HEK293 (cell line): ENCODE data around the gene OR52E6.

Experiments
- CTCF ChIA-PET: fragments of 350-600 bp; formaldehyde crosslinking; extraction: SDS; loops from one replicate; lab custom pipeline; 2021; ENCODE audit warnings: antibody characterized with exemption; lab: Yijun Ruan, JAX
- POLR2A ChIA-PET: fragments of 300-600 bp; formaldehyde crosslinking; extraction: SDS; loops from one replicate; lab custom pipeline; 2020; ENCODE audit warnings: antibody characterized with exemption, inconsistent platforms; lab: Yijun Ruan, JAX
- H3K27ac ChIP-seq: fragments of 200-500 bp; sonication (Bioruptor generic); 2 replicates; pipeline ENCODE4 v1.5.1; 2014; ENCODE audit warnings: low read depth, low read length, control low read depth, inconsistent platforms; ENCODE audit errors: extremely low read depth
- H3K36me3 ChIP-seq, 2 experiments: fragments of 200-500 bp in 1 of 2; sonication (Bioruptor generic) in 1 of 2; 1 replicate in 1 of 2; 2 replicates in 1 of 2; pipeline ENCODE4 v1.5.1; 2014 to 2017; ENCODE audit warnings: inconsistent platforms in 2 of 2, low read length in 2 of 2; ENCODE audit not compliant: control insufficient read depth in 2 of 2, insufficient read depth in 1 of 2
- H3K4me1 ChIP-seq: fragments of 200-500 bp; sonication (Bioruptor generic); 2 replicates; pipeline ENCODE4 v1.5.1; 2014; ENCODE audit warnings: mild to moderate bottlenecking, low read length, inconsistent platforms; ENCODE audit not compliant: control insufficient read depth, insufficient read depth
- H3K4me3 ChIP-seq: 2 replicates; pipeline ENCODE4 v1.5.1; 2011; ENCODE audit warnings: low read depth, mild to moderate bottlenecking, control low read depth, low read length, moderate library complexity
- H3K9me3 ChIP-seq: fragments of 200-500 bp; sonication (Bioruptor generic); 2 replicates; pipeline ENCODE4 v1.5.1; 2014; ENCODE audit warnings: low read depth, low read length, inconsistent platforms; ENCODE audit not compliant: control insufficient read depth, insufficient read depth
- BCL11B ChIP-seq: fragments of 450-650 bp; formaldehyde crosslinking; IDR thresholded peaks from 2 replicates; pipeline ENCODE4 v1.5.1; 2016; ENCODE audit warnings: low read depth, missing biosample characterization, missing genetic modification characterization
- GFI1B ChIP-seq: fragments of 450-650 bp; formaldehyde crosslinking; IDR thresholded peaks from 2 replicates; pipeline ENCODE4 v1.5.1; 2016; ENCODE audit warnings: missing biosample characterization, missing genetic modification characterization
- HOXA7 ChIP-seq: sonication (generic); formaldehyde crosslinking; IDR thresholded peaks from 2 replicates; pipeline ENCODE4 v1.8.1; 2022; ENCODE audit warnings: missing genetic modification reagents, borderline replicate concordance
- MEIS1 ChIP-seq: sonication (generic); formaldehyde crosslinking; IDR thresholded peaks from 2 replicates; pipeline ENCODE4 v1.8.1; 2022; ENCODE audit warnings: missing genetic modification reagents, mild to moderate bottlenecking, borderline replicate concordance
- OSR2 ChIP-seq: fragments of 450-650 bp; formaldehyde crosslinking; IDR thresholded peaks from 2 replicates; pipeline ENCODE4 v1.5.1; 2016; ENCODE audit warnings: missing biosample characterization, missing genetic modification characterization
- OVOL3 ChIP-seq: fragments of 450-650 bp; formaldehyde crosslinking; IDR thresholded peaks from 2 replicates; pipeline ENCODE4 v1.5.1; 2016; ENCODE audit warnings: missing biosample characterization, missing genetic modification characterization
- ZBTB1 ChIP-seq: fragments of 450-650 bp; formaldehyde crosslinking; IDR thresholded peaks from 2 replicates; pipeline ENCODE4 v1.5.1; 2016; ENCODE audit warnings: missing biosample characterization, missing genetic modification characterization
- ZBTB10 ChIP-seq: fragments of 450-650 bp; formaldehyde crosslinking; IDR thresholded peaks from 2 replicates; pipeline ENCODE4 v1.5.1; 2016; ENCODE audit warnings: missing biosample characterization, missing genetic modification characterization
- ZBTB8A ChIP-seq: fragments of 450-650 bp; formaldehyde crosslinking; IDR thresholded peaks from 2 replicates; pipeline ENCODE4 v1.5.1; 2016; ENCODE audit warnings: missing biosample characterization, missing genetic modification characterization
- ZFP41 ChIP-seq: fragments of 450-650 bp; formaldehyde crosslinking; IDR thresholded peaks from 2 replicates; pipeline ENCODE4 v1.5.1; 2016; ENCODE audit warnings: missing biosample characterization, missing genetic modification characterization, borderline replicate concordance
- ZNF24 ChIP-seq: fragments of 450-650 bp; formaldehyde crosslinking; IDR thresholded peaks from 2 replicates; pipeline ENCODE4 v1.5.1; 2016; ENCODE audit warnings: missing biosample characterization, missing genetic modification characterization
- ZNF248 ChIP-seq: fragments of 450-650 bp; formaldehyde crosslinking; IDR thresholded peaks from 2 replicates; pipeline ENCODE4 v1.5.1; 2017; ENCODE audit warnings: missing biosample characterization, missing genetic modification characterization
- ZNF311 ChIP-seq: fragments of 450-650 bp; formaldehyde crosslinking; IDR thresholded peaks from 2 replicates; pipeline ENCODE4 v1.5.1; 2017; ENCODE audit warnings: missing biosample characterization, missing genetic modification characterization, borderline replicate concordance
- ZNF354C ChIP-seq: fragments of 450-650 bp; formaldehyde crosslinking; IDR thresholded peaks from 2 replicates; pipeline ENCODE4 v1.5.1; 2016; ENCODE audit warnings: missing biosample characterization, missing genetic modification characterization, low read depth, borderline replicate concordance
- ZNF398 ChIP-seq: fragments of 450-650 bp; formaldehyde crosslinking; IDR thresholded peaks from 2 replicates; pipeline ENCODE4 v1.5.1; 2017; ENCODE audit warnings: missing biosample characterization, missing genetic modification characterization
- ZNF473 ChIP-seq: fragments of 450-650 bp; formaldehyde crosslinking; IDR thresholded peaks from 2 replicates; pipeline ENCODE4 v1.5.1; 2017; ENCODE audit warnings: missing biosample characterization, missing genetic modification characterization
- ZNF580 ChIP-seq: fragments of 450-650 bp; formaldehyde crosslinking; IDR thresholded peaks from 2 replicates; pipeline ENCODE4 v1.5.1; 2016; ENCODE audit warnings: missing biosample characterization, missing genetic modification characterization
- ZNF626 ChIP-seq: fragments of 450-650 bp; sonication (Bioruptor Pico); formaldehyde crosslinking; IDR thresholded peaks from 2 replicates; pipeline ENCODE4 v1.5.1; 2018; ENCODE audit warnings: missing biosample characterization, missing genetic modification characterization, inconsistent platforms
- ZNF639 ChIP-seq: fragments of 450-650 bp; formaldehyde crosslinking; IDR thresholded peaks from 2 replicates; pipeline ENCODE4 v1.5.1; 2016; ENCODE audit warnings: missing biosample characterization, missing genetic modification characterization
- ZNF677 ChIP-seq: fragments of 450-650 bp; IDR thresholded peaks from 2 replicates; pipeline ENCODE4 v1.5.0; 2018; ENCODE audit warnings: missing biosample characterization, mild to moderate bottlenecking, missing genetic modification characterization, moderate library complexity
- ZNF704 ChIP-seq: fragments of 450-650 bp; formaldehyde crosslinking; IDR thresholded peaks from 2 replicates; pipeline ENCODE4 v1.5.1; 2016; ENCODE audit warnings: missing biosample characterization, missing genetic modification characterization
- ZNF843 ChIP-seq: fragments of 450-650 bp; formaldehyde crosslinking; IDR thresholded peaks from 2 replicates; pipeline ENCODE4 v1.5.1; 2016; ENCODE audit warnings: missing biosample characterization, missing genetic modification characterization
- TF ChIP-seq, protein P1 (sequence below): fragments of 450-650 bp; formaldehyde crosslinking; IDR thresholded peaks from 2 replicates; pipeline ENCODE4 v1.5.1; 2016; ENCODE audit warnings: missing biosample characterization, missing genetic modification characterization
- TF ChIP-seq, protein P2 (sequence below): fragments of 450-650 bp; formaldehyde crosslinking; IDR thresholded peaks from 2 replicates; pipeline ENCODE4 v1.5.1; 2017; ENCODE audit warnings: missing biosample characterization, missing genetic modification characterization

The OR52E6 gene

GRCh38 chr11:5851002-5851401, 9.3 kb upstream of the OR52E6 start:
- ChIA-PET POLR2A (no interaction called here), CTCF (no interaction called here)
- Histone ChIP-seq H3K36me3 (no peaks in the 10 kb centered on the region), H3K9me3 (no peaks in the 10 kb centered on the region), H3K4me1 (no peaks in the 10 kb centered on the region), H3K27ac (no peak overlapping the region), H3K4me3 (no peak overlapping the region)
- TF ChIP-seq ZBTB1 (no peak), ZNF580 (tag by site-specific recombination) (no peak), ZBTB8A (tag by site-specific recombination) (no peak), OSR2 (tag by site-specific recombination) (no peak), ZNF311 (tag by site-specific recombination) (no peak), ZNF704 (tag by site-specific recombination) (no peak), ZNF843 (no peak), ZFP41 (tag by site-specific recombination) (no peak), ZNF398 (tag by site-specific recombination) (no peak)

GRCh38 chr11:5847711-5848110, 6.0 kb upstream of the OR52E6 start:
- ChIA-PET CTCF (no interaction called here), POLR2A (no interaction called here)
- Histone ChIP-seq H3K36me3 (no peaks in the 10 kb centered on the region), H3K27ac (no peak overlapping the region), H3K4me3 (no peak overlapping the region), H3K9me3 (no peaks in the 10 kb centered on the region), H3K4me1 (no peaks in the 10 kb centered on the region)
- TF ChIP-seq MEIS1 (no peak), ZNF24 (tag by site-specific recombination) (no peak), ZNF639 (tag by site-specific recombination) (no peak), ZNF626 (tag by site-specific recombination) (no peak), ZNF677 (tag by site-specific recombination) (no peak), OVOL3 (tag by site-specific recombination) (no peak), BCL11B (tag by site-specific recombination) (no peak), GFI1B (no peak), ZNF473 (tag by site-specific recombination) (no peak), ZBTB10 (no peak), ZNF354C (tag by site-specific recombination) (no peak), ZNF248 (tag by site-specific recombination) (no peak), HOXA7 (no peak)
- TF ChIP-seq, protein P1, sequence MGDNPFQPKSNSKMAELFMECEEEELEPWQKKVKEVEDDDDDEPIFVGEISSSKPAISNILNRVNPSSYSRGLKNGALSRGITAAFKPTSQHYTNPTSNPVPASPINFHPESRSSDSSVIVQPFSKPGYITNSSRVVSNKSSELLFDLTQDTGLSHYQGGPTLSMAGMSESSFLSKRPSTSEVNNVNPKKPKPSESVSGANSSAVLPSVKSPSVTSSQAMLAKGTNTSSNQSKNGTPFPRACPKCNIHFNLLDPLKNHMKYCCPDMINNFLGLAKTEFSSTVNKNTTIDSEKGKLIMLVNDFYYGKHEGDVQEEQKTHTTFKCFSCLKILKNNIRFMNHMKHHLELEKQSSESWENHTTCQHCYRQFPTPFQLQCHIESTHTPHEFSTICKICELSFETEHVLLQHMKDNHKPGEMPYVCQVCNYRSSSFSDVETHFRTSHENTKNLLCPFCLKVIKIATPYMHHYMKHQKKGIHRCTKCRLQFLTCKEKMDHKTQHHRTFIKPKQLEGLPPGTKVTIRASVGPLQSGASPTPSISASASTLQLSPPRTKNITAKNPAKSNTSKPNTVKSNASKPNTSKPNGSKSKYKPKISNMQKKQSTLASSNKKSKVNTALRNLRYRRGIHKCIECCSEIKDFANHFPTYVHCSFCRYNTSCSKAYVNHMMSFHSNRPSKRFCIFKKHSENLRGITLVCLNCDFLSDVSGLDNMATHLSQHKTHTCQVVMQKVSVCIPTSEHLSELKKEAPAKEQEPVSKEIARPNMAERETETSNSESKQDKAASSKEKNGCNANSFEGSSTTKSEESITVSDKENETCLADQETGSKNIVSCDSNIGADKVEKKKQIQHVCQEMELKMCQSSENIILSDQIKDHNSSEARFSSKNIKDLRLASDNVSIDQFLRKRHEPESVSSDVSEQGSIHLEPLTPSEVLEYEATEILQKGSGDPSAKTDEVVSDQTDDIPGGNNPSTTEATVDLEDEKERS (tag by site-specific recombination), result no peak
- TF ChIP-seq, protein P2, sequence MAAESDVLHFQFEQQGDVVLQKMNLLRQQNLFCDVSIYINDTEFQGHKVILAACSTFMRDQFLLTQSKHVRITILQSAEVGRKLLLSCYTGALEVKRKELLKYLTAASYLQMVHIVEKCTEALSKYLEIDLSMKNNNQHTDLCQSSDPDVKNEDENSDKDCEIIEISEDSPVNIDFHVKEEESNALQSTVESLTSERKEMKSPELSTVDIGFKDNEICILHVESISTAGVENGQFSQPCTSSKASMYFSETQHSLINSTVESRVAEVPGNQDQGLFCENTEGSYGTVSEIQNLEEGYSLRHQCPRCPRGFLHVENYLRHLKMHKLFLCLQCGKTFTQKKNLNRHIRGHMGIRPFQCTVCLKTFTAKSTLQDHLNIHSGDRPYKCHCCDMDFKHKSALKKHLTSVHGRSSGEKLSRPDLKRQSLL (tag by site-specific recombination), result no peak
